MM.1S (cell line): ENCODE data around the gene BRICD5.

Experiments
- EZH2phosphoT487 ChIP-seq: fragments of 300-600 bp; sonication (generic); IDR thresholded peaks from 2 replicates; pipeline ENCODE4 v1.6.1; 2018; ENCODE audit warnings: antibody characterized with exemption, low read length
- TF ChIP-seq, protein P1 (sequence below): fragments of 300-600 bp; sonication (generic); IDR thresholded peaks from 2 replicates; pipeline ENCODE4 v1.5.1; 2016; ENCODE audit warnings: antibody characterized with exemption, low read length, mixed read lengths

GRCh38 chr16:2175454-2175853 lies 35.2 kb downstream of the BRICD5 start:
- no peak for TF ChIP-seq EZH2phosphoT487
- TF ChIP-seq, protein P1, sequence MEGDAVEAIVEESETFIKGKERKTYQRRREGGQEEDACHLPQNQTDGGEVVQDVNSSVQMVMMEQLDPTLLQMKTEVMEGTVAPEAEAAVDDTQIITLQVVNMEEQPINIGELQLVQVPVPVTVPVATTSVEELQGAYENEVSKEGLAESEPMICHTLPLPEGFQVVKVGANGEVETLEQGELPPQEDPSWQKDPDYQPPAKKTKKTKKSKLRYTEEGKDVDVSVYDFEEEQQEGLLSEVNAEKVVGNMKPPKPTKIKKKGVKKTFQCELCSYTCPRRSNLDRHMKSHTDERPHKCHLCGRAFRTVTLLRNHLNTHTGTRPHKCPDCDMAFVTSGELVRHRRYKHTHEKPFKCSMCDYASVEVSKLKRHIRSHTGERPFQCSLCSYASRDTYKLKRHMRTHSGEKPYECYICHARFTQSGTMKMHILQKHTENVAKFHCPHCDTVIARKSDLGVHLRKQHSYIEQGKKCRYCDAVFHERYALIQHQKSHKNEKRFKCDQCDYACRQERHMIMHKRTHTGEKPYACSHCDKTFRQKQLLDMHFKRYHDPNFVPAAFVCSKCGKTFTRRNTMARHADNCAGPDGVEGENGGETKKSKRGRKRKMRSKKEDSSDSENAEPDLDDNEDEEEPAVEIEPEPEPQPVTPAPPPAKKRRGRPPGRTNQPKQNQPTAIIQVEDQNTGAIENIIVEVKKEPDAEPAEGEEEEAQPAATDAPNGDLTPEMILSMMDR, result no peak
